CD14-positive monocyte (primary cell): ENCODE data around the gene BTBD3. TPM values are rescaled to one million over a fixed set of nuclear protein-coding genes. Genes with fewer than 3 reads are reported as not detected.

ENCODE experiments used
- DNase-seq, 3 donors: peaks; one replicate each; pipeline ENCODE4 v3.0.0-alpha.2; 2011 to 2022
- H2AFZ ChIP-seq: 2 replicates; pipeline ENCODE4 v1.6.0; 2012; ENCODE audit warnings: mild to moderate bottlenecking, low read depth, low read length, inconsistent platforms; ENCODE audit not compliant: insufficient read depth, poor library complexity, severe bottlenecking
- H3K27ac ChIP-seq, 2 donors: 1 replicate in 1 of 2; 2 replicates in 1 of 2; pipeline ENCODE4 v1.5.1; 2012 to 2013; ENCODE audit warnings: low read length in 2 of 2, control low read depth in 1 of 2, inconsistent platforms in 1 of 2, low read depth in 1 of 2, mild to moderate bottlenecking in 1 of 2
- H3K27me3 ChIP-seq, 2 donors: one replicate each; pipeline versions ENCODE4 v1.6.0 to v1.6.1; 2011 to 2013; ENCODE audit warnings: low read length in 2 of 2; ENCODE audit not compliant: control insufficient read depth in 2 of 2, insufficient read depth in 2 of 2
- H3K36me3 ChIP-seq, 2 donors: replicated peaks in 1 of 2; 1 replicate in 1 of 2; 2 replicates in 1 of 2; pipeline versions ENCODE4 v1.5.1 to v1.6.1; 2012 to 2013; ENCODE audit warnings: low read length in 2 of 2, control low read depth in 1 of 2, inconsistent platforms in 1 of 2, mild to moderate bottlenecking in 1 of 2; ENCODE audit not compliant: insufficient read depth in 2 of 2, control insufficient read depth in 1 of 2
- H3K4me1 ChIP-seq, 2 donors: 1 replicate in 1 of 2; 2 replicates in 1 of 2; pipeline versions ENCODE4 v1.5.1 to v1.6.1; 2012 to 2013; ENCODE audit warnings: low read length in 2 of 2, control low read depth in 1 of 2, inconsistent platforms in 1 of 2, mild to moderate bottlenecking in 1 of 2, moderate library complexity in 1 of 2; ENCODE audit not compliant: insufficient read depth in 2 of 2, control insufficient read depth in 1 of 2
- H3K4me2 ChIP-seq: replicated peaks from 2 replicates; pipeline ENCODE3; 2012; ENCODE audit warnings: low read length, moderate library complexity, mild to moderate bottlenecking; ENCODE audit not compliant: poor library complexity, severe bottlenecking; ENCODE audit errors: extremely low read depth
- H3K4me3 ChIP-seq, 3 experiments: fragments of 200-600 bp in 1 of 3; sonication (generic) in 1 of 3; replicated peaks in 1 of 3; 1 replicate in 2 of 3; 2 replicates in 1 of 3; pipeline ENCODE4 v1.5.1; 2011 to 2013; ENCODE audit warnings: low read length in 3 of 3, mild to moderate bottlenecking in 3 of 3, control low read depth in 2 of 3, low read depth in 2 of 3, inconsistent platforms in 1 of 3, moderate library complexity in 1 of 3
- H3K79me2 ChIP-seq: 2 replicates; pipeline ENCODE4 v1.6.0; 2012; ENCODE audit warnings: mild to moderate bottlenecking, control low read depth, inconsistent platforms, low read length, moderate library complexity; ENCODE audit not compliant: insufficient read depth
- H3K9ac ChIP-seq: 2 replicates; pipeline ENCODE4 v1.6.0; 2017; ENCODE audit warnings: low read length, mild to moderate bottlenecking; ENCODE audit not compliant: insufficient read depth, poor library complexity, severe bottlenecking
- H3K9me3 ChIP-seq, 2 donors: replicated peaks in 1 of 2; 1 replicate in 1 of 2; 2 replicates in 1 of 2; pipeline versions ENCODE4 v1.5.1 to v1.6.1; 2012 to 2013; ENCODE audit warnings: low read length in 2 of 2, control low read depth in 1 of 2; ENCODE audit not compliant: control insufficient read depth in 1 of 2, insufficient read depth in 1 of 2
- H4K20me1 ChIP-seq: 2 replicates; pipeline ENCODE4 v1.6.0; 2012; ENCODE audit warnings: mild to moderate bottlenecking, low read length, control low read depth, moderate library complexity; ENCODE audit not compliant: insufficient read depth
- H3K27ac Mint-ChIP-seq, 7 donors: one replicate each; pipeline ENCODE4 v1.8.0; 2020; ENCODE audit warnings: mild to moderate bottlenecking in 7 of 7, mixed read lengths in 7 of 7, moderate library complexity in 6 of 7, inconsistent platforms in 2 of 7
- H3K27me3 Mint-ChIP-seq, 3 donors: one replicate each; pipeline ENCODE4 v1.8.0; 2021 to 2022; ENCODE audit warnings: low read depth in 3 of 3, mild to moderate bottlenecking in 3 of 3, mixed read lengths in 3 of 3, moderate library complexity in 3 of 3, inconsistent platforms in 1 of 3
- H3K36me3 Mint-ChIP-seq, 2 donors: one replicate each; pipeline ENCODE4 v1.8.0; 2020; ENCODE audit warnings: mixed read lengths in 2 of 2, inconsistent platforms in 1 of 2, mild to moderate bottlenecking in 1 of 2
- H3K4me1 Mint-ChIP-seq: one replicate; pipeline ENCODE4 v1.8.0; 2020; ENCODE audit warnings: mild to moderate bottlenecking, mixed read lengths
- H3K4me3 Mint-ChIP-seq, 2 donors: one replicate each; pipeline ENCODE4 v1.8.0; 2020; ENCODE audit warnings: mild to moderate bottlenecking in 2 of 2, mixed read lengths in 2 of 2, moderate library complexity in 1 of 2
- H3K9me3 Mint-ChIP-seq, 7 donors: one replicate each; pipeline ENCODE4 v1.8.0; 2020 to 2022; ENCODE audit warnings: mixed read lengths in 7 of 7, mild to moderate bottlenecking in 6 of 7, moderate library complexity in 6 of 7, inconsistent platforms in 2 of 7
- CTCF ChIP-seq: fragments of 200-600 bp; IDR thresholded peaks from one replicate; pipeline ENCODE4 v1.8.0; 2022; ENCODE audit warnings: antibody characterized with exemption, mild to moderate bottlenecking
- WGBS: methylation state at CpG from one replicate; pipeline ENCODE4 v1.1.5; 2013; ENCODE audit warnings: missing lambda C conversion rate; ENCODE audit not compliant: insufficient coverage; 5-methylcytosine and 5-hydroxymethylcytosine counted together
- intact Hi-C, 2 donors: fragments of 100-400 bp; cut with micrococcal nuclease; formaldehyde crosslinking; loops; one replicate each; pipeline versions ENCODE4 v1.15.0 to v1.15.1; 2023
- polyA plus RNA-seq, 3 donors: library from polyadenylated mRNA; depleted of rRNA in 1 of 3; unstranded in 2 of 3; stranded (reverse) in 1 of 3; fragments of 300-500 nt in 2 of 3; fragments of >200 nt in 1 of 3; fragmentation: Illumina TruSeq in 2 of 3; gene quantifications; 1 replicate in 2 of 3; 2 replicates in 1 of 3; pipeline ENCODE4 v1.2.3, GENCODE V29; 2012 to 2021

BTBD3 gene
- polyA plus RNA-seq, 3 donors = 4.4 to 8.5 (median 5.5) TPM

- TF ChIP-seq CTCF = peak; percentile 37
- Histone ChIP-seq H3K36me3 (no peaks in the 10 kb centered on the region), H2AFZ (no peak overlapping the region), H3K79me2 (peaks cover 8% of the 10 kb centered on the region), H3K4me3 (no peak overlapping the region), H4K20me1 (peaks cover 23% of the 10 kb centered on the region), H3K9ac (no peak overlapping the region), H3K9me3 (no peaks in the 10 kb centered on the region), H3K4me2 (no peak overlapping the region), H3K27ac (no peak overlapping the region), H3K4me1 (no peaks in the 10 kb centered on the region), H3K27me3 (no peaks in the 10 kb centered on the region)
- Mint-ChIP-seq H3K27ac (no peak overlapping the region), H3K27me3 (no peaks in the 10 kb centered on the region), H3K4me1 (peaks cover 10% of the 10 kb centered on the region), H3K9me3 (no peaks in the 10 kb centered on the region), H3K36me3 (no peaks in the 10 kb centered on the region), H3K4me3 (no peak overlapping the region)
- no peak for DNase-seq
- WGBS = 92% methylated on average over 2 of the region's 4 CpGs
- intact Hi-C loops = no loop called here
These were observed 5.6 kb upstream of the BTBD3 start for GRCh38 chr20:11912013-11912658.

- H3K4me3 Mint-ChIP-seq = no peak overlapping the region
- no peak for DNase-seq
- no CpG with 5 or more reads among the region's 4 CpGs for WGBS
- intact Hi-C loops = no loop called here
- H3K27ac ChIP-seq = no peak overlapping the region
- H3K27me3 Mint-ChIP-seq = no peaks in the 10 kb centered on the region
- H3K36me3 ChIP-seq = no peaks in the 10 kb centered on the region
- H2AFZ ChIP-seq = no peak overlapping the region
- H3K79me2 ChIP-seq = peaks cover 8% of the 10 kb centered on the region
- H4K20me1 ChIP-seq = peaks cover 22% of the 10 kb centered on the region
- no peaks in the 10 kb centered on the region for H3K27me3 ChIP-seq
- H3K4me3 ChIP-seq = no peak overlapping the region
- H3K36me3 Mint-ChIP-seq = no peaks in the 10 kb centered on the region
- H3K9ac ChIP-seq = no peak overlapping the region
- H3K27ac Mint-ChIP-seq = no peak overlapping the region
- no peaks in the 10 kb centered on the region for H3K9me3 Mint-ChIP-seq
- no peaks in the 10 kb centered on the region for H3K9me3 ChIP-seq
- peaks cover 0 to 3% of the 10 kb centered on the region in 2 donors for H3K4me1 ChIP-seq
- H3K4me1 Mint-ChIP-seq = peaks cover 13% of the 10 kb centered on the region
- H3K4me2 ChIP-seq = no peak overlapping the region
- peak; percentile 4 for TF ChIP-seq CTCF
These were observed 4.9 kb upstream of the BTBD3 start for GRCh38 chr20:11912659-11913415.
